Type B pancreatic cell (in vitro differentiated cells): Measurements from ENCODE around the gene TUBB. TPM values are rescaled to one million over a fixed set of nuclear protein-coding genes. Genes with fewer than 3 reads are reported as not detected.

ENCODE experiments used
- DNase-seq: peaks from one replicate; pipeline ENCODE4 v3.0.0; 2021; ENCODE audit warnings: mixed read lengths; ENCODE audit not compliant: unreplicated experiment; ENCODE audit errors: extremely low spot score
- H3K27ac Mint-ChIP-seq: 2 replicates; pipeline ENCODE4 v1.8.0; 2021; ENCODE audit warnings: mild to moderate bottlenecking, mixed read lengths
- H3K27me3 Mint-ChIP-seq: 2 replicates; pipeline ENCODE4 v1.8.0; 2021; ENCODE audit warnings: mixed read lengths
- H3K36me3 Mint-ChIP-seq: 2 replicates; pipeline ENCODE4 v1.8.0; 2021; ENCODE audit warnings: mixed read lengths
- H3K4me1 Mint-ChIP-seq: one replicate; pipeline ENCODE4 v1.8.0; 2021; ENCODE audit warnings: mixed read lengths; ENCODE audit not compliant: unreplicated experiment
- H3K4me3 Mint-ChIP-seq: 2 replicates; pipeline ENCODE4 v1.8.0; 2021; ENCODE audit warnings: mild to moderate bottlenecking, mixed read lengths
- H3K9me3 Mint-ChIP-seq: 2 replicates; pipeline ENCODE4 v1.8.0; 2021; ENCODE audit warnings: mixed read lengths
- CTCF ChIP-seq: fragments of 200-600 bp; sonication (generic); conservative IDR thresholded peaks from 2 replicates; pipeline ENCODE4 v1.5.0; 2021; ENCODE audit warnings: antibody characterized with exemption, mild to moderate bottlenecking
- total RNA-seq: library from RNA; stranded (reverse); gene quantifications from 2 replicates; pipeline ENCODE4 v1.2.1, GENCODE V29; 2021; ENCODE audit warnings: low replicate concordance

The TUBB gene
- total RNA-seq, 1 donor from 2014 or later, result 1,225 TPM

GRCh38 chr6:30683980-30684338 is 36.2 kb upstream of the TUBB start:
- Mint-ChIP-seq H3K27ac (peak overlapping the region; percentile 59), H3K36me3 (peaks cover 11% of the 10 kb centered on the region)
- TF ChIP-seq CTCF, result no peak

GRCh38 chr6:30684386-30685156 is 35.6 kb upstream of the TUBB start:
- no peak for TF ChIP-seq CTCF
- H3K4me1 Mint-ChIP-seq, result peaks cover 55% of the 10 kb centered on the region
- peaks cover 11% of the 10 kb centered on the region for H3K36me3 Mint-ChIP-seq
- peak overlapping the region; percentile 59 for H3K27ac Mint-ChIP-seq
- no peaks in the 10 kb centered on the region for H3K9me3 Mint-ChIP-seq
- H3K27me3 Mint-ChIP-seq, result no peaks in the 10 kb centered on the region
- H3K4me3 Mint-ChIP-seq, result peak overlapping the region; percentile 87
- no peak for DNase-seq

More at GRCh38 chr6:30683980-30684338, 36.2 kb upstream of the TUBB start:
- H3K9me3 Mint-ChIP-seq, result no peaks in the 10 kb centered on the region
- no peaks in the 10 kb centered on the region for H3K27me3 Mint-ChIP-seq
- no peak for DNase-seq
- H3K4me1 Mint-ChIP-seq, result peaks cover 59% of the 10 kb centered on the region
- H3K4me3 Mint-ChIP-seq, result peak overlapping the region; percentile 87

- no peak for DNase-seq
- Mint-ChIP-seq H3K27me3 (no peaks in the 10 kb centered on the region), H3K36me3 (peaks cover 11% of the 10 kb centered on the region), H3K4me1 (peaks cover 58% of the 10 kb centered on the region), H3K4me3 (peak overlapping the region; percentile 99), H3K9me3 (no peaks in the 10 kb centered on the region), H3K27ac (peak overlapping the region; percentile 39)
- no peak for TF ChIP-seq CTCF
Measured at GRCh38 chr6:30685157-30686008, 34.8 kb upstream of the TUBB start.

GRCh38 chr6:30686009-30686907 is 33.9 kb upstream of the TUBB start, which contains the start of gene PPP1R18:
Gene PPP1R18, minus strand, starts transcription at chr6:30686645. Its CDS starts 627 bp downstream, at chr6:30686018.
- H3K36me3 Mint-ChIP-seq, result peaks cover 8% of the 10 kb centered on the region
- DNase-seq, result no peak
- TF ChIP-seq CTCF, result no peak
- H3K27me3 Mint-ChIP-seq, result no peaks in the 10 kb centered on the region
- peaks cover 64% of the 10 kb centered on the region for H3K4me1 Mint-ChIP-seq
- peak within 1 kb of the TSS; percentile 86 for H3K27ac Mint-ChIP-seq
- H3K9me3 Mint-ChIP-seq, result no peaks in the 10 kb centered on the region
- peak within 1 kb of the TSS; percentile 99 for H3K4me3 Mint-ChIP-seq
